HG03064 (cell line): ENCODE data around the gene FBN2.

Source experiments
- ATAC-seq: cut with Tn5 transposase; IDR thresholded peaks from one replicate; pipeline ENCODE4 v1.9.1; 2021; ENCODE audit warnings: low read depth; ENCODE audit not compliant: unreplicated experiment

The FBN2 gene

DNA sequence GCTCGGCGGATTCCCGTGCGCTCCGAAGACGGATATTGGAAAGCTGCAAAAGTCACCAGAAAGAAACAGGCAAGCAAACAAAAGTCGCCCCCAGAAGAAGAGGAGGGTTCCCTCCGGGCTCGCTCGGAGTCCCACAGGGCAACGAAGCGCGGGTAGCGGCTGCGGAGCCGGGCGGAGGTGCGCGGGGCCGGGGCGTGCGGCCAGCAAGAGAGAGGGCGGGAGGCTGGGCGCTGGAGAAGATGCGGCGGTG, at the start of gene FBN2:
Gene FBN2 (minus strand): TSS at position 246 of the 250 bp plus-strand sequence. CDS start 642 bp downstream, outside the sequence.
- ATAC-seq, result no peak

DNA sequence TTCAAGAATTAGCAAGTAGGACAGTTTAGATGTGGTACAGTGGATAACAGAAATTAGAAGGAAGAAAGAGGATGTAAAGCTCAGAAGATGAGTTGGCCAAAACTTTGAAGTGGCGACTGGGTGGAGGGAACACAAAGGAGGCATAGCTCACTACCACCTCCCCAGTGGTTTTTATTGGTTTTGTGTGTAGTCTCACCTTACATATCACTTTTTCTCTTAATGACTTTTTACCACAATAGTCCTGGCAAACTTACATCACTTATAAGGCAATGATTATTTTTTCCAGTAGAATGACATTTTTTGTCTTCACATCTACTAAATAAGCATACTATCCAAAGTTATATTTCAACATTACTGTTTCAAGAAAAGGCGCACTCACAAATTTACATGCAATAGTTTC, 49.2 kb upstream of the FBN2 start:
- ATAC-seq, result no peak

DNA sequence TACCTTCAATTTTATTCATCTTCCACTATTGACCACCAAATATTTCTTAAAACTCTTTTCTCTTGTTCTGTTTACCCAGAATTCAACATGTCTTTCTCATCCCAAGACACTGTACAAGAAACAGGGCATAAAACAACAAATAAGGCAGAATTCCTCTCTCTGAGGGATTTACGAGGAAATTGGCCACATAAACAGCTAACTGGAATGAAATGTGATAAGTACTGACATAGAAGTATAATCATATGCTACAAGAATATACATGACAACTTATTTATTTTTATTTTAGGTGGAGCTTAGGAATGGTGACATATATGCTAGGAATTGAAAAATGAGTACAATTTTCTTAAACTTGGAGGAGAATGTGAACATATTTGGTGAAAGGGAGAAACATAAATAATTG, 48.8 kb upstream of the FBN2 start:
- no peak for ATAC-seq

DNA sequence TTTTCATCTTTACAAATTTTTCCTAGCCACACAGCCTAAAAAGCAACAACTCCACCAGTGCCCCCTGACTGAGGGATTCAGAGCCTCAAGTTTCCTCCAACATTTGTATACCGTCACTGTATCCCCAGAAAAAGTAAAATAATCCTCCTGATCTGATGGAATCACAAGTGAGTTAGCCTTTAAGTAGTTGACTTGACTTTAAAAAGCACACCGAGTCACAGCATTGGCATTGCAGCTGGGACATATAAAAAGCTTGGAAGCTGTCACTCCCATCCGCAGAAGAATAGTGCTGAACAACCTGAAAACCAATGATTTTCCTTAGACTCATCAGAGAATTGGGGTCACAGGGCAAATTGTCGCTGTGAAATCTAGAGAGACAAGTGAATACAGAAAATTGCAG, 41.6 kb upstream of the FBN2 start:
- ATAC-seq, result no peak

GRCh38 chr5:128579093-128579492, 41.0 kb upstream of the FBN2 start:
- ATAC-seq, result no peak

DNA sequence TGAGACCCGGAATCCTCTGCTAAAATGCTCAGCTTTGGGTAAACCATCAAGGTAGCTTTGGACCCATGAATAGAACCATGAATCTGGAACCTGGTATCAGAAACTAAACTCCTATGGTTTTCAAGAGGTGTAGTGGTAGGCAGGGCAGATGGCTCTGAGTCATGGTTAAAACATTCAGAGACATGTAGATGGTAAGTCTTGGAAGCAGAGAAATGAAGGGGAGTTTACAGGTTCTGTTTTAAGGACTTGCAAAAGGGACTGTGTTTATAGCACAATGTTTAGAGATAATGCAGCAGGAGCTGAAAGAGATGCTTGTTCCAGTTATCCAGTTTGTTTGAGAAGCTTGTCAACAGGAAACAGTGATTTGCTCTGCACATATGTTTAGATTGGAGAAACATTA, 36.0 kb upstream of the FBN2 start:
- ATAC-seq, result no peak

GRCh38 chr5:128572930-128573319, 34.9 kb upstream of the FBN2 start:
- no peak for ATAC-seq

DNA sequence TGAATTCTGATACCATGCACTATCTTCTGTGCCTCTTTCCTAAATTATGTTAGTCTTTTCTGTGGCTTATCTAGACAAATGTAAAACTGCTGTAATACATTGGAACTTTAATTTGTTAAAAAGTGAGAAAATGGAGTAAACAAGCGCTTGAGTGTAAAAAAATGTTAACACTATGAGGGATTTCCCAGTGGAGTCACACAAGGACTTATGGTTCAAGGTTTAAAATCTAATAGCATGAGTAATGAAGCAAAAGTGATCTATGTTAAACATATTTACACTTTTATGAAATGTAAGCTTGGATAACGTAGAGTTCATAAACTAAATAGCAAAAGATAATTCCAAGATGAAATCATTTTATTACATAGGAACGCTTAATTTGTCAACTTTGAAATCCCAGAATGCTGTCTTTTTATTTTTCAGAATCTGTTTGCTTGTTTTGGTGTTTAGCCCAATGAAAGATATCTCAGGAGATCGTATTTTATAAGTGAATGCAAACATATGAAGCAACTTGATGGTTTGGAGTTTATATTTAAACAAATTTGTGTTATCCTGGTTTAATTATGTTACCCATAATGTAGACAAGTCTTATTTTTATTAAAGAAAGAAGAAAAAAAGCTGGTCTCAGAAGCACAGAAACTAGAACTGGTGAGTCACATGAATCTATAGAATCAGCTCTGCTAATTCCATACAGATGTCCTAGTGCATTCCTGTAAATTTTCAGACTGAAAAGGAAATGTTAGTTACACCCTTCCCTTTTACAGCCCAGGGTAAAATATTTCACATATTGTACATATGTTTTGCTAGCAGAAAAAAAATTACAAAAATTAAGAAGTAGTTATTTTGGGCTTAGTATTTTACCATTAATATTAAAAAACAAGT, 34.2 kb upstream of the FBN2 start:
- no peak for ATAC-seq

GRCh38 chr5:128566178-128566577, 28.1 kb upstream of the FBN2 start:
- no peak for ATAC-seq

DNA sequence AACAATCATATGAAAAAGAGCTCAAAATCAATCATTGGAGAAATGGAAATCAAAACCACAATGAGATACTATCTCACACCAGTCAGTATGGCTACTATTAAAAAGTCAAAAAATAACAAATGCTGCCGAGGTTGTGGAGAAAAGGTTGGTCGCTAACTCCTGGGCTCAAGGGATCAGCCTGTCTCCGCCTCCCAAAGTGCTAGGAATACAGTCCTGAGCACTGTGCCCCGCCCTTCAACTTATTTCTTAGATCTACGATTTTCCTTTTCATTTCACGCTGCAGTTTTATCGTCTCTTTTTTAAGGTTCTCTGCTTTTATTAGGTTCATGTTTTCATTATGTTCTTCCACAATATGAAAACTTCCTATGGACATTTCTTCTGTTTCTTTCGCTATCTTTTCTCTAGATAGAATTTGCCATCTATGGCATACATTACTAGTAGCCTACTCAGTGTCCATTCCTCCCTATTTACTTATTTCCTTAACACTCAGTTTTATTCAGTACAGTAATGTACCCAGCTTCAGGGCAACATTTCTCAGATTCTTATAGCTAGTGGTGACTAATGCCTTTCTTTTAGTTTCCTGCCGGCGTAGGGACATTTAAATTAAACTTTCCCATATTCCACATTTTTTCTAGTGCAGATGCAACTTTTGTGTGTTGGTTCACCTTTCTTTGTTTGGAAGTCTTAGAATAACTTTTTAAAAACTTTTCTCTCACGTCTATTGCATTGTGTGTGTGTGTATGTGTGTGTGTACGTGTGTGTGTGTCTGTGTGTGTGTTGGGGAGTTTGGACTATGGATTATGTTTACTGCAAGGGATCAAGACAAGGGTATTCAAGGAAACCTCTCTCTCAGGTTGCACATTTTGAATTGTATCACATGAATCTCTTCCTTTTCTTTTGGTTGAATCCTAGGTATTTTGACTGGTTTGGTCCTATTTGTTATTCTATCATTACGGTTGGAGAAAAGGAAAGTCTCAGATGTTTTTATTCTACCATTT, 21.6 kb upstream of the FBN2 start:
- ATAC-seq, result no peak

- ATAC-seq, result no peak
Observed at GRCh38 chr5:128553747-128554146, 15.7 kb upstream of the FBN2 start.

- ATAC-seq, result no peak
Observed at GRCh38 chr5:128551476-128551875, 13.4 kb upstream of the FBN2 start.

GRCh38 chr5:128549496-128549895, 11.5 kb upstream of the FBN2 start:
- ATAC-seq, result no peak

GRCh38 chr5:128546658-128547281, 8.7 kb upstream of the FBN2 start:
- ATAC-seq, result no peak

GRCh38 chr5:128541385-128541784, 3.3 kb upstream of the FBN2 start:
- no peak for ATAC-seq

- ATAC-seq, result no peak
Observed at GRCh38 chr5:128539038-128539429, 989 bp upstream of the FBN2 start.

DNA sequence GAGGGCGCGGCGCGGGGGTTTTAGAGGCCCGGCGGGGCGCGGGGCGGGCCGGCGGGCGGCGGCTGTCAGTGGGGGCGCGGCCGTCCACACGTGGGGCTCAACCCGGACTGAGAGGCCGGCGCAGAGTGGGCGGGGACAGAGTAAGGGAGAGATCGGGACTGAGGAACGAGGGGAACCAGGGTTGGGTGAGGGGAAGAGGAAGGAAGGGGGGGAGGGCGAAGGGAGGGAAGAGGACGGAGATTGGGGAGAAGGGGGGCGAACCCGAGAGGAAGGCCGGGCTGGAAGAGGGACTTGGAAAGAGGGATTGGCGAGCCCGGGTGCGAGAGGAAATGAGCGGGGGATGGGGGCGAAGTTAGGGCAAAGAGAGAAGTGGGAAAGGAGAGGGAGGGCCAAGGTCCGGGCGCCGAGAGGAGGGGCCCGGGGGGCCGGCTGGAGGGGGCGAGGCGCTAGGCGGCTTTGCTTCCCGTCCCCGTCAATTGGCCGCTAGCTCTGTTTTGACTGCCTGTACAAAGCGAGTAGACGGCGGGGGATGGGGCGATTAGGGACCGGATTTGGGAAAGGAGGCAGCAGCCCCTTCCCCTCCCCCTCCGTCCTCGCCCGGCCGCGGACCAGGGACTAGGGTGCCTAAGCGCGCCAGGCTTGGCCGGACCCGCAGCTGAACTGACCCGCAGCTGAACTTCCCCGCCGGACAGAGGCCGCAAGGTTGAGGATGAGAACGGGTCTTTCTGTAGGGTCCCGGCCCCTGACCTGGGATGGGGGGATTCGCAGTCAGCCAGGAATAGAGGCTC, 399 bp upstream of the FBN2 start:
- ATAC-seq, result no peak

- no peak for ATAC-seq
Observed at GRCh38 chr5:128537221-128537999, 635 bp downstream of the FBN2 start.
